H7 (cell line): Measurements from ENCODE around the gene ELFN1. TPM values are rescaled to one million over a fixed set of nuclear protein-coding genes. Genes with fewer than 3 reads are reported as not detected.

Experiments used
- DNase-seq: peaks from one replicate; pipeline ENCODE4 v3.0.0; 2012
- H3K27me3 ChIP-seq: 2 replicates; pipeline ENCODE4 v1.6.0; 2011; ENCODE audit warnings: mild to moderate bottlenecking, low read length; ENCODE audit not compliant: control insufficient read depth, insufficient read depth
- H3K36me3 ChIP-seq: replicated peaks from 2 replicates; pipeline ENCODE4 v1.5.1; 2011; ENCODE audit warnings: low read length; ENCODE audit not compliant: control insufficient read depth, insufficient read depth
- H3K4me3 ChIP-seq: 2 replicates; pipeline ENCODE4 v1.5.1; 2011; ENCODE audit warnings: low read depth, mild to moderate bottlenecking, control low read depth, low read length, moderate library complexity; ENCODE audit not compliant: insufficient read depth
- total RNA-seq: library from RNA; depleted of rRNA; stranded (reverse); fragments of >200 nt; shearing (Covaris generic); gene quantifications from 2 replicates; pipeline ENCODE4 v1.2.3, GENCODE V29; 2014

ELFN1 gene
- total RNA-seq, 1 experiment from 2014 or later: 16.0 TPM

- Histone ChIP-seq H3K36me3 (no peaks in the 10 kb centered on the region), H3K27me3 (peaks cover 10% of the 10 kb centered on the region), H3K4me3 (no peak overlapping the region)
- DNase-seq: peak; percentile 49
Observed at GRCh38 chr7:1674161-1675035, 4.3 kb downstream of the ELFN1 start.

- no peaks in the 10 kb centered on the region for H3K36me3 ChIP-seq
- peaks cover 9% of the 10 kb centered on the region for H3K27me3 ChIP-seq
- peak; percentile 52 for DNase-seq
- H3K4me3 ChIP-seq: no peak overlapping the region
Observed at GRCh38 chr7:1675036-1675671, 5.1 kb downstream of the ELFN1 start.

- Histone ChIP-seq H3K36me3 (no peaks in the 10 kb centered on the region), H3K27me3 (peaks cover 5% of the 10 kb centered on the region)
Observed at GRCh38 chr7:1675673-1676549, 5.8 kb downstream of the ELFN1 start.

GRCh38 chr7:1676550-1677078, 6.5 kb downstream of the ELFN1 start:
- H3K4me3 ChIP-seq: no peak overlapping the region
- H3K27me3 ChIP-seq: no peaks in the 10 kb centered on the region; the same call in 1 of the 2 replicates

More at GRCh38 chr7:1675673-1676549, 5.8 kb downstream of the ELFN1 start:
- H3K4me3 ChIP-seq: no peak overlapping the region
- DNase-seq: no peak

GRCh38 chr7:1677206-1678080, 7.4 kb downstream of the ELFN1 start:
- Histone ChIP-seq H3K27me3 (no peaks in the 10 kb centered on the region), H3K36me3 (no peaks in the 10 kb centered on the region), H3K4me3 (no peak overlapping the region)
- DNase-seq: peak; percentile 37

More at GRCh38 chr7:1676550-1677078, 6.5 kb downstream of the ELFN1 start:
- H3K36me3 ChIP-seq: no peaks in the 10 kb centered on the region
- peak; percentile 50 for DNase-seq

GRCh38 chr7:1678081-1678543, 8.0 kb downstream of the ELFN1 start:
- H3K36me3 ChIP-seq: no peaks in the 10 kb centered on the region
- no peak overlapping the region for H3K4me3 ChIP-seq
- H3K27me3 ChIP-seq: no peaks in the 10 kb centered on the region
- DNase-seq: peak; percentile 37

GRCh38 chr7:1678571-1679325, 8.7 kb downstream of the ELFN1 start:
- Histone ChIP-seq H3K27me3 (no peaks in the 10 kb centered on the region), H3K4me3 (no peak overlapping the region), H3K36me3 (no peaks in the 10 kb centered on the region)
- peak; percentile 32 for DNase-seq

- no peaks in the 10 kb centered on the region for H3K27me3 ChIP-seq
- DNase-seq: peak; percentile 25
- no peaks in the 10 kb centered on the region for H3K36me3 ChIP-seq
- H3K4me3 ChIP-seq: no peak overlapping the region
Observed at GRCh38 chr7:1679326-1679965, 9.4 kb downstream of the ELFN1 start.

GRCh38 chr7:1679966-1680730, 10.1 kb downstream of the ELFN1 start:
- no peaks in the 10 kb centered on the region for H3K36me3 ChIP-seq
- H3K27me3 ChIP-seq: no peaks in the 10 kb centered on the region
- H3K4me3 ChIP-seq: no peak overlapping the region
- peak; percentile 26 for DNase-seq

GRCh38 chr7:1681581-1681980, 11.5 kb downstream of the ELFN1 start:
- Histone ChIP-seq H3K36me3 (no peaks in the 10 kb centered on the region), H3K4me3 (no peak overlapping the region), H3K27me3 (no peaks in the 10 kb centered on the region)
- DNase-seq: no peak

- Histone ChIP-seq H3K4me3 (no peak overlapping the region), H3K36me3 (no peaks in the 10 kb centered on the region), H3K27me3 (no peaks in the 10 kb centered on the region)
- no peak for DNase-seq
Observed at GRCh38 chr7:1685000-1685624, 15.0 kb downstream of the ELFN1 start.

GRCh38 chr7:1688542-1688941, 18.5 kb downstream of the ELFN1 start:
- no peaks in the 10 kb centered on the region for H3K36me3 ChIP-seq
- DNase-seq: no peak

More at GRCh38 chr7:1688542-1688941, 18.5 kb downstream of the ELFN1 start:
- no peak overlapping the region for H3K4me3 ChIP-seq
- no peaks in the 10 kb centered on the region for H3K27me3 ChIP-seq
